NCI-H460 (cell line): Measurements from ENCODE around the gene EIF3I. TPM values are rescaled to one million over a fixed set of nuclear protein-coding genes. Genes with fewer than 3 reads are reported as not detected.
"Not testable (repeated sequence)": the region's sequence is repeated elsewhere in the genome, so short reads cannot be mapped to it uniquely, and the experiment has no call there.

Experiments
- DNase-seq: peaks from one replicate; pipeline ENCODE4 v3.0.0-alpha.2; 2016; ENCODE audit warnings: low read depth; ENCODE audit errors: extremely low read depth
- small RNA-seq, 2 experiments: library from RNA; depleted of rRNA; stranded (forward); fragments of <200 nt; gene quantifications; one replicate each; pipeline ENCODE3, GENCODE V24; 2014
- total RNA-seq: library from RNA; depleted of rRNA; stranded (reverse); fragments of >200 nt; shearing (Covaris generic); gene quantifications from 2 replicates; pipeline ENCODE4 v1.2.3, GENCODE V29; 2014; rRNA removed

Gene EIF3I
- total RNA-seq, 1 experiment from 2014 or later = 288 TPM

DNA sequence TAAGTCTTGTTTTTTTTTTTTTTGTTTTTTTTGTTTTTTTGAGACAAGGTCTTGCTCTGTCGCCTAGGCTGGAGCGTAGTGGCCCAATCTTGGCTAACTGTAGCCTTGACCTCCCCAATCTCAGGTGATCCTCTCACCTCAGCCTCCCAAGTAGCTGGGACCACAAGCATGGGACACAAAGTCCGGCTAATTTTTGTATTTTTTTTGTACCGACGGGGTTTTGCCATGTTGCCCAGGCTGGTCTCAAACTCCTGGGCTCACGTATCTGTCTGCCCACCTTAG lies 35.0 kb downstream of the EIF3I start:
- DNase-seq = no peak

DNA sequence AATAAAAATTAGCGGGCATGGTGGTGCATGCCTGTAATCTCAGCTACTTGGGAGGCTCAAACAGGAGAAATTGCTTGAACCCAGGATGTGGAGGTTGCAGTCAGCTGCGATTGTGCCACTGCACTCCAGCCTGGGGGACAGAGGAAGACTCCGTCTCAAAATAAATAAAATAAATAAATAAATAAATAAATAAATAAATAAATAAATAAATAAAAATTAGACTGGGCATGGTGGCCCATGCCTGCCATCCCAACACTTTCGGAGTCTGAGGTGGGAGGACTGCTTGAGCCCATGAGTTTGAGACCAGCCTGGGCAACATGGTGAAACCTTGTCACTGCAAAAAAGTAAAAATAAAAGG lies 41.0 kb downstream of the EIF3I start:
- DNase-seq = not testable (repeated sequence)

DNA sequence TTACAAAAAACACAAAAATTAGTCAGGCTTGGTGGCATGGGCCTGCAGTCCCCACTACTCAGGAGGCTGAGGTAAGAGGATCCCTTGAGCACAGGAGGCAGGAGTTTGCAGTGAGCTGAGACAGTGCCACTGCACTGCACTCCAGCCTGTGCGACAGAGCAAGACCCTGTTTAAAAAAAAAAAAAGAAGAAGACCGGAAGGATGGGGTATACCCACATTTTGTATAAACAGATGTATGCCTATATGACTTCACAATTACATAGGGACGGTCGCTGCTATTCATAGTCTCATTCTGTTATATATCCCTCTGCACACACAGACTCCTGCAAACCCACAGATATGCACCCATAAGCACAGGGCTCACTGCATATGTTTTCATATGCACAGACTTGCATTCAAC lies 41.5 kb downstream of the EIF3I start:
- no peak for DNase-seq

DNA sequence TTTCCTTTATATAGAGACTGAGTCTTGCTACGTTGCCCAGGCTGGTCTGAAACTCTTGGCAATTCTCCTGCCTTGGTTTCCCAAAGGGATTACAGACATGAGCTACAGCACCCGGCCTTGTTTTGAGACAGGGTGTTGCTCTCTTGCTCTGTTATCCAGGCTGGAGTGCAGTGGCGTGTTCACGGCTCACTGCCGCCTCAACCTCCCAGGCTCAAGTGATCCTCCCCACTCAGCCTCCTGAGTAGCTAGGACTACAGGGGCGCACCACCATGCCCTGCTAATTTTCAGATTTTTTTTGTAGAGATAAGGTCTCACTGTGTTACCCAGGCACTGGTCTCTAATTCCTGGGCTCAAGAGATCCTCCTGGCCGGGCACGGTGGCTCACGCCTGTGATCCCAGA lies 43.6 kb downstream of the EIF3I start:
- no peak for DNase-seq

DNA sequence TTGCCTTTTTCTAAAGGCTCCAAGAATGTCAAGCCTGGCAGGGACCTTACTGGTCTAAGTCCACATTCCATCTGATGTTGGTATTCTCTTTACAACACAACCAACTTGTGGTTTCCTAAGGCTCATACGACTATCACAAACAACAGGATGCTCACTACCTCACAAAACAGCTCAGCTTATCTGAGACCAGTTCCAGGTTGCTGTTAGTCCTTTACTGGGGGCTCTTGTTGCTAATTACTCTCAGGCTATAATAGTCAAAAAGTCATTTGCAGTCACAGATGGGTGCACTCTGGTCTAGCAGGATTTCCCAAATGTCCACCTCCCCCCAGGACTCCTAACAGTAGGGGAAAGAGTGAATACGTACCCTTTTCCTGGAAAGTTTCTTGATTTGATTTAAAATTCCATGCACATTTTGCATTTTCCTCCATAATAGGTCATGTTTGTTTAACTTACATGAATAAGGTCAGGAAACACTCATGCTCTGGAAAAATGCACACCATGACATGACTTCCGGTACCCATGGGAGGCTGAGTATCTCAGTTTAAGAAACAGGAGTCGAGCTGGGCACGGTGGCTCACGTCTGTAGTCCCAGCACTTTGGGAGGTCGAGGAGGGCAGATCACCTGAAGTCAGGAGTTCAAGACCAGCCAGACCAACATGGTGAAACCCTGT lies 44.8 kb downstream of the EIF3I start:
- no peak for DNase-seq

DNA sequence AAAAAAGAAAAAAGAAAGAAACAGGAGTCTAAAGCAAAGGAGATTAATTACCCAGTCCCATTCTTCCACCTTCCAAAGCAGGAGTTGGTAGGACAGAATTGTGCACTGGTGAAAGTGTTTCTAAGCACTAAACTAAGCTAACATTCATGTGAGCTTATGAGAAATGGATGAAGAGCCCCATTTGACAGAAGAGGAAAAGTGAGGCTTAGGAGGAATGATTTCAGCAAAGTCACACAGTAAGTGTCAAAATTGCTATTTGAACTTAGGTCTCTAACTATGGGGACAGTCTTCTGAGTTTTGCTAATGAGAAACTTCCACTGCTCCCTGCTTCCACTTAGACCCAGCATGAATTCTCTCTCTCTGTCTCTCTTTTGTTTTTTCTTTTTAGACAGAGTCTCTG lies 47.5 kb downstream of the EIF3I start:
- no peak for DNase-seq

DNA sequence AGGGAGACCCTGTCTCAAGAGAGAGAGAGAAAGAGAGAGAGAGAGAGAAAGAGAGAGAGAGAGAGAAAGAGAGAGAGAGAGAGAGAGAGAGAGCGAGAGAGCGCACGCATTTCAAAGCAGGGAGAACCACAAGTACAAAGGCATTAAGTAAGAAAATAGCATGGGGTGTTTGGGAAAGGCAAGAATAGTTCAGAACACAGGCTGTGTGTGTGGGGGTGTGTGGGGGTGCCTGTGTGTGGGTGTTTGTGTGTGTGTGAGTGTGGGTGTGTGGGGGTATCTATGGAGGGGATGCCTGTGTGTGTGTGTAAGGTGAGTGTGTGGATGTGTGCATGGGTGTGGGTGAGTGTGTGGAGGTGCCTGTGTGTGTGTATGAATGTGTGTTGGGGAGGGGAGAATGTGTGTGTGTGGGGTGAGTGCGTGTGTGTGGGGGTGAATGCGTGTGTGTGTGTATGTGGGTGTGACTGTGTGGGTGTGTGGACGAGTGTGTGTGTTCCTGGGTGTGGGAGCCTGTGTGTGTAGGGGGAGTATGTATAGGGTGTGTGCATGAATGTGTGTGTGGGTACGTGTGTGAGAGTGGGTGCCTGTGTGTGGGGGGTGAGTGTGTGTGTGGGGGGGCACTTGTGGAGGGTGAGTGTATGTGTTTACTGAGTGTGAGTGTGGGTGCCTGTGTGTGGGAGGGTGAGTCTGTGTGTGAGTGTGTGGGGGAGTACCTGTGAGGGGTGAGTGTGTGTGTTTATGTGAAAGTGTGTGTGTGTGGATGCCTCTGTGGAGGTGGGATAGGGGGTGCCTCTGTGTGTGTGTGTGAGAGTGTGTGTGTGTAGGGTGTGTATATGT lies 50.6 kb downstream of the EIF3I start:
- DNase-seq = no peak

DNA sequence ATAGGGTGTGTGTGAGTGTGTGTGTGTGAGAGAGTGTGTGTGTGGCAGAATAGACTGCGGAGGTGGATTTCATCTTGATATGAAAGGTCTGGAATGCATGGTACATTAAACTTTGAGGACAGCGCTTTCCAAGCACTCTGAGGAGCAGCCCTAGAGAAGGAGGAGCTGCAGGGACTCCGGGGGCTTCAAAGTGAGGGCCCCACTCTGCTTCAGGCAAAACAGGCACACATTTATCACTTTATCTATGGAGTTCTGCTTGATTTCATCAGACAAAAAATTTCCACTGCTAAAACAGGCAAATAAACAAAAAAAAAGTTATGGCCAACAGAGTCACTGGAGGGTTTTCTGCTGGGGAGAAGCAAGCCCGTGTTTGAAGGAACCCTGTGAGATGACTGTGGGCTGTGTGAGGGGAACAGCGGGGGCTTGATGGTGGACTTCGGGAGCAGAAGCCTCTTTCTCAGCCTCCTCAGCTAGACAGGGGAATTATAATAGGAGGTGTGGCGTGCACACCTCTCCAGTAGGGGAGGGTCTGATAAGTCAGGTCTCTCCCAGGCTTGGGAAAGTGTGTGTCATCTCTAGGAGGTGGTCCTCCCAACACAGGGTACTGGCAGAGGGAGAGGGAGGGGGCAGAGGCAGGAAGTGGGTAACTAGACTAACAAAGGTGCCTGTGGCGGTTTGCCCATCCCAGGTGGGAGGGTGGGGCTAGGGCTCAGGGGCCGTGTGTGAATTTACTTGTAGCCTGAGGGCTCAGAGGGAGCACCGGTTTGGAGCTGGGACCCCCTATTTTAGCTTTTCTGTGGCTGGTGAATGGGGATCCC lies 51.4 kb downstream of the EIF3I start:
- no peak for DNase-seq

DNA sequence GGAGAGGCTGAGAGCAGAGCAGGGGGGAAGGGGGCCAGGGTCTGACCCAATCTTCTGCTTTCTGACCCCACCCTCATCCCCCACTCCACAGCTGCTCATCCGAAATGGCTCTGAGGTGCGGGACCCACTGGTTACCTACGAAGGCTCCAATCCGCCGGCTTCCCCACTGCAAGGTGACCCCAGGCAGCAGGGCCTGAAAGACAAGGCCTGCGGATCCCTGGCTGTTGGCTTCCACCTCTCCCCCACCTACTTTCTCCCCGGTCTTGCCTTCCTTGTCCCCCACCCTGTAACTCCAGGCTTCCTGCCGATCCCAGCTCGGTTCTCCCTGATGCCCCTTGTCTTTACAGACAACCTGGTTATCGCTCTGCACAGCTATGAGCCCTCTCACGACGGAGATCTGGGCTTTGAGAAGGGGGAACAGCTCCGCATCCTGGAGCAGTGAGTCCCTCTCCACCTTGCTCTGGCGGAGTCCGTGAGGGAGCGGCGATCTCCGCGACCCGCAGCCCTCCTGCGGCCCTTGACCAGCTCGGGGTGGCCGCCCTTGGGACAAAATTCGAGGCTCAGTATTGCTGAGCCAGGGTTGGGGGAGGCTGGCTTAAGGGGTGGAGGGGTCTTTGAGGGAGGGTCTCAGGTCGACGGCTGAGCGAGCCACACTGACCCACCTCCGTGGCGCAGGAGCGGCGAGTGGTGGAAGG lies 52.6 kb downstream of the EIF3I start:
- DNase-seq = no peak

DNA sequence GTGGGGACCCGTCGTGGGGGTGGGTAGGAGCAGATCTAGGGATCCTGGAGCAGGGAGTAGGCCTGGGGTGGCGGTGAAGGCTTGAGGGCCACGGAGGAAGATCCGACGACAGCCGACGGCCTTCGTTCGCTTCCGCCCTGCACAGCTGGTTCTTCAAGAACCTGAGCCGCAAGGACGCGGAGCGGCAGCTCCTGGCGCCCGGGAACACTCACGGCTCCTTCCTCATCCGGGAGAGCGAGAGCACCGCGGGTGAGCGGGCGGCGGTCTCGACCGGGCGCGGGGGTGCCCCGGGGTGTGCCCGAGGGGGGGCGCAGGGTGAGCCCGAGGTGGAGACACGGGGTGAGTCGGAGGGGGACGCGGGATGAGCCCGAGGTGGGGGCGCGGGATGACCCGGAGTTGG lies 53.2 kb downstream of the EIF3I start:
- no peak for DNase-seq

DNA sequence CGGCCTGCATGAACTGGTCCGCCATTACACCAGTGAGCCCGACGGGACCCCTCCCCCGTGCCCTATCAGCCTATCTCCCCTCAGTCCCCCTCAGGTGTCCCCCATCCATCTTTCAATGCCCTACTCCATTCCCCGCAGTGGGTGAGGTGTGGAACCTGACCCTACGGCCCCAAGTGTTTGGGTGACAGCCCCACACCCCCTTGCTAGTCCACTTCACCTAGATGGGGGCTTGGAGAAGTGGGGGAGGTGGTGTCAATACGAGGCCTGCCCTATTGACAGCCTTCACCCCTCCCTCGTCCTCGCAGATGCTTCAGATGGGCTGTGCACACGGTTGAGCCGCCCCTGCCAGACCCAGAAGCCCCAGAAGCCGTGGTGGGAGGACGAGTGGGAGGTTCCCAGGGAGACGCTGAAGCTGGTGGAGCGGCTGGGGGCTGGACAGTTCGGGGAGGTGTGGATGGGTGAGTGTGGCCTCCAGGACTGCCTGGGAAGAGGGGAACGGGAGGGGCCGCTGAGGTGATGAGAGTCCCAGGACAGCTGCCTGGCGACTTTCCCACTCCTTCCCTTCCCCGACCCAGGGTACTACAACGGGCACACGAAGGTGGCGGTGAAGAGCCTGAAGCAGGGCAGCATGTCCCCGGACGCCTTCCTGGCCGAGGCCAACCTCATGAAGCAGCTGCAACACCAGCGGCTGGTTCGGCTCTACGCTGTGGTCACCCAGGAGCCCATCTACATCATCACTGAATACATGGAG lies 54.0 kb downstream of the EIF3I start:
- DNase-seq = no peak

Small RNA genes within 50 kb of the gene (small RNA-seq; reads per million reads assigned to genes)
- gene RF00017 = 0 reads per million in 2 experiments

Other genes starting within 250 kb of the EIF3I start
- gene KHDRBS1, start 208.5 kb upstream of the EIF3I start, total RNA-seq = 39.2 and 45.1 TPM in 2 replicates
- gene TMEM39B, start 149.5 kb upstream of the EIF3I start, total RNA-seq = 6.2 and 8.6 TPM in 2 replicates
- 34.3 and 37.3 TPM in 2 replicates for gene KPNA6, start 114.4 kb upstream of the EIF3I start, total RNA-seq
- gene TXLNA, start 42.7 kb upstream of the EIF3I start, total RNA-seq = 42.2 and 46.2 TPM in 2 replicates
- 2.4 and 2.7 TPM in 2 replicates for gene CCDC28B, start 21.8 kb upstream of the EIF3I start, total RNA-seq
- gene IQCC, start 16.7 kb upstream of the EIF3I start, total RNA-seq = 2.3 and 2.9 TPM in 2 replicates
- not detected in 2 replicates for gene DCDC2B, start 13.3 kb upstream of the EIF3I start, total RNA-seq
- 5.4 and 6.5 TPM in 2 replicates for gene TMEM234, start 54 bp upstream of the EIF3I start, total RNA-seq
- not detected in 2 replicates for gene FAM167B, start 24.8 kb downstream of the EIF3I start, total RNA-seq
- not detected in 2 replicates for gene LCK, start 28.9 kb downstream of the EIF3I start, total RNA-seq
- 34.6 and 35.6 TPM in 2 replicates for gene HDAC1, start 69.7 kb downstream of the EIF3I start, total RNA-seq
- gene MARCKSL1, start 113.8 kb downstream of the EIF3I start, total RNA-seq = 16.2 and 21.6 TPM in 2 replicates
- gene FAM229A, start 140.1 kb downstream of the EIF3I start, total RNA-seq = 3.6 and 5.0 TPM in 2 replicates
- gene TSSK3, start 140.1 kb downstream of the EIF3I start, total RNA-seq = 0.57 and 0.98 TPM in 2 replicates
- gene BSDC1, start 172.0 kb downstream of the EIF3I start, total RNA-seq = 21.6 and 24.2 TPM in 2 replicates
- not detected in 2 replicates for gene ZBTB8B, start 242.7 kb downstream of the EIF3I start, total RNA-seq